Measurements from ENCODE around the gene DNAJC30. TPM values are rescaled to one million over a fixed set of nuclear protein-coding genes. Genes with fewer than 3 reads are reported as not detected.

DNAJC30 gene
- total and polyA plus RNA-seq, 2 donors from 2014 or later, result 15.0 to 28.6 TPM

GRCh38 chr7:73669858-73670385 lies 13.3 kb downstream of the DNAJC30 start:
- intact Hi-C loops (cut with DNase I), result no loop called here
- Histone ChIP-seq H3K27ac (ENCODE audit: low read depth in 2 of 2, low read length in 2 of 2) (no peak overlapping the region), H3K9me3 (ENCODE audit: control insufficient read depth in 2 of 3, insufficient read depth in 1 of 3, low read length in 3 of 3) (no peaks in the 10 kb centered on the region), H3K9ac (ENCODE audit: low read length in 3 of 3) (no peak overlapping the region), H3K27me3 (ENCODE audit: control insufficient read depth, insufficient read depth, low read length) (no peaks in the 10 kb centered on the region), H3K4me3 (ENCODE audit: low read length in 3 of 3) (no peak overlapping the region), H3K36me3 (ENCODE audit: control insufficient read depth in 2 of 3, insufficient read depth in 3 of 3, low read length in 3 of 3) (no peaks in the 10 kb centered on the region), H3K4me1 (ENCODE audit: control insufficient read depth in 2 of 3, insufficient read depth in 2 of 3, low read depth in 1 of 3, low read length in 3 of 3) (peaks cover 0 to 6% (median 4%) of the 10 kb centered on the region in 3 donors)
- TF ChIP-seq, protein P1, sequence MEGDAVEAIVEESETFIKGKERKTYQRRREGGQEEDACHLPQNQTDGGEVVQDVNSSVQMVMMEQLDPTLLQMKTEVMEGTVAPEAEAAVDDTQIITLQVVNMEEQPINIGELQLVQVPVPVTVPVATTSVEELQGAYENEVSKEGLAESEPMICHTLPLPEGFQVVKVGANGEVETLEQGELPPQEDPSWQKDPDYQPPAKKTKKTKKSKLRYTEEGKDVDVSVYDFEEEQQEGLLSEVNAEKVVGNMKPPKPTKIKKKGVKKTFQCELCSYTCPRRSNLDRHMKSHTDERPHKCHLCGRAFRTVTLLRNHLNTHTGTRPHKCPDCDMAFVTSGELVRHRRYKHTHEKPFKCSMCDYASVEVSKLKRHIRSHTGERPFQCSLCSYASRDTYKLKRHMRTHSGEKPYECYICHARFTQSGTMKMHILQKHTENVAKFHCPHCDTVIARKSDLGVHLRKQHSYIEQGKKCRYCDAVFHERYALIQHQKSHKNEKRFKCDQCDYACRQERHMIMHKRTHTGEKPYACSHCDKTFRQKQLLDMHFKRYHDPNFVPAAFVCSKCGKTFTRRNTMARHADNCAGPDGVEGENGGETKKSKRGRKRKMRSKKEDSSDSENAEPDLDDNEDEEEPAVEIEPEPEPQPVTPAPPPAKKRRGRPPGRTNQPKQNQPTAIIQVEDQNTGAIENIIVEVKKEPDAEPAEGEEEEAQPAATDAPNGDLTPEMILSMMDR (IDR thresholded peaks at IDR 0.05; ENCODE audit: borderline replicate concordance, extremely low read depth, insufficient read depth), result no peak
- FAIRE-seq (no peak), DNase-seq (no peak)

GRCh38 chr7:73669288-73669701 lies 14.0 kb downstream of the DNAJC30 start:
- no peak for FAIRE-seq
- H3K4me3 ChIP-seq (ENCODE audit: low read length in 3 of 3), result peak overlapping the region in 2 of 3 donors; percentile 76 to 77
- peaks cover 0 to 6% (median 4%) of the 10 kb centered on the region in 3 donors for H3K4me1 ChIP-seq (ENCODE audit: control insufficient read depth in 2 of 3, insufficient read depth in 2 of 3, low read depth in 1 of 3, low read length in 3 of 3)
- TF ChIP-seq, protein P1 (IDR thresholded peaks at IDR 0.05; ENCODE audit: borderline replicate concordance, extremely low read depth, insufficient read depth), result no peak
- no peaks in the 10 kb centered on the region for H3K27me3 ChIP-seq (ENCODE audit: control insufficient read depth, insufficient read depth, low read length)
- DNase-seq, result peak; percentile 37 to 87 (median 45)
- intact Hi-C loops (cut with DNase I), result no loop called here
- peak overlapping the region; percentile 39 to 68 for H3K27ac ChIP-seq (ENCODE audit: low read depth in 2 of 2, low read length in 2 of 2)
- H3K9ac ChIP-seq (ENCODE audit: low read length in 3 of 3), result peak overlapping the region in 1 of 3 donors; percentile 70
- H3K9me3 ChIP-seq (ENCODE audit: control insufficient read depth in 2 of 3, insufficient read depth in 1 of 3, low read length in 3 of 3), result no peaks in the 10 kb centered on the region
- H3K36me3 ChIP-seq (ENCODE audit: control insufficient read depth in 2 of 3, insufficient read depth in 3 of 3, low read length in 3 of 3), result no peaks in the 10 kb centered on the region

GRCh38 chr7:73668886-73669230 lies 14.4 kb downstream of the DNAJC30 start:
- DNase-seq, result peak in 4 of 5 donors; percentile 33 to 72 (median 58)
- intact Hi-C loops (cut with DNase I), result no loop called here

More at GRCh38 chr7:73668886-73669230, 14.4 kb downstream of the DNAJC30 start:
- Histone ChIP-seq H3K4me3 (ENCODE audit: low read length in 3 of 3) (peak overlapping the region; percentile 65 to 77 (median 76)), H3K27ac (ENCODE audit: low read depth in 2 of 2, low read length in 2 of 2) (peak overlapping the region; percentile 71 to 86), H3K4me1 (ENCODE audit: control insufficient read depth in 2 of 3, insufficient read depth in 2 of 3, low read depth in 1 of 3, low read length in 3 of 3) (peaks cover 0 to 6% (median 4%) of the 10 kb centered on the region in 3 donors), H3K27me3 (ENCODE audit: control insufficient read depth, insufficient read depth, low read length) (no peaks in the 10 kb centered on the region), H3K36me3 (ENCODE audit: control insufficient read depth in 2 of 3, insufficient read depth in 3 of 3, low read length in 3 of 3) (no peaks in the 10 kb centered on the region), H3K9me3 (ENCODE audit: control insufficient read depth in 2 of 3, insufficient read depth in 1 of 3, low read length in 3 of 3) (no peaks in the 10 kb centered on the region), H3K9ac (ENCODE audit: low read length in 3 of 3) (peak overlapping the region; percentile 11 to 70 (median 55))
- TF ChIP-seq, protein P1 (IDR thresholded peaks at IDR 0.05; ENCODE audit: borderline replicate concordance, extremely low read depth, insufficient read depth), result no peak
- no peak for FAIRE-seq

All from kidney (tissue), 14 donors.